Fibroblast of mammary gland (primary cell): ENCODE results near the gene NEURL1.

Experiments used
- DNase-seq: peaks from one replicate; pipeline ENCODE4 v3.0.0-alpha.2; 2010; ENCODE audit warnings: low read depth
- H3K4me3 ChIP-seq: 2 replicates; pipeline ENCODE4 v1.5.1; 2011; ENCODE audit warnings: low read depth, mild to moderate bottlenecking, low read length, moderate library complexity; ENCODE audit not compliant: control insufficient read depth
- CTCF ChIP-seq: conservative IDR thresholded peaks from 2 replicates; pipeline ENCODE4 v1.5.1; 2011; ENCODE audit warnings: low read depth, low read length, inconsistent platforms; ENCODE audit not compliant: control insufficient read depth, insufficient read depth

Gene NEURL1

GRCh38 chr10:103570844-103571655, 77.5 kb downstream of the NEURL1 start:
- no peak for DNase-seq
- no peak for TF ChIP-seq CTCF
- H3K4me3 ChIP-seq: no peak overlapping the region

- no peak for TF ChIP-seq CTCF
- no peak for DNase-seq
- no peak overlapping the region for H3K4me3 ChIP-seq
Observed at GRCh38 chr10:103571656-103571975, 78.1 kb downstream of the NEURL1 start.

- no peak for TF ChIP-seq CTCF
- DNase-seq: no peak
- H3K4me3 ChIP-seq: no peak overlapping the region
Observed at GRCh38 chr10:103572347-103573204, 79.1 kb downstream of the NEURL1 start.

- H3K4me3 ChIP-seq: no peak overlapping the region
- no peak for DNase-seq
- TF ChIP-seq CTCF: no peak
Observed at GRCh38 chr10:103573205-103573487, 79.6 kb downstream of the NEURL1 start.

GRCh38 chr10:103574097-103575061, 80.9 kb downstream of the NEURL1 start:
- H3K4me3 ChIP-seq: no peak overlapping the region
- no peak for DNase-seq
- TF ChIP-seq CTCF: no peak

- TF ChIP-seq CTCF: no peak
- no peak for DNase-seq
- no peak overlapping the region for H3K4me3 ChIP-seq
Observed at GRCh38 chr10:103575416-103576075, 82.0 kb downstream of the NEURL1 start.
